NCI-H526 (cell line): ENCODE data around the gene AKT1S1.

Experiments
- DNase-seq, 2 experiments: peaks; one replicate each; lab custom pipeline; 2025; lab: John Stamatoyannopoulos, UW

The AKT1S1 gene

DNA sequence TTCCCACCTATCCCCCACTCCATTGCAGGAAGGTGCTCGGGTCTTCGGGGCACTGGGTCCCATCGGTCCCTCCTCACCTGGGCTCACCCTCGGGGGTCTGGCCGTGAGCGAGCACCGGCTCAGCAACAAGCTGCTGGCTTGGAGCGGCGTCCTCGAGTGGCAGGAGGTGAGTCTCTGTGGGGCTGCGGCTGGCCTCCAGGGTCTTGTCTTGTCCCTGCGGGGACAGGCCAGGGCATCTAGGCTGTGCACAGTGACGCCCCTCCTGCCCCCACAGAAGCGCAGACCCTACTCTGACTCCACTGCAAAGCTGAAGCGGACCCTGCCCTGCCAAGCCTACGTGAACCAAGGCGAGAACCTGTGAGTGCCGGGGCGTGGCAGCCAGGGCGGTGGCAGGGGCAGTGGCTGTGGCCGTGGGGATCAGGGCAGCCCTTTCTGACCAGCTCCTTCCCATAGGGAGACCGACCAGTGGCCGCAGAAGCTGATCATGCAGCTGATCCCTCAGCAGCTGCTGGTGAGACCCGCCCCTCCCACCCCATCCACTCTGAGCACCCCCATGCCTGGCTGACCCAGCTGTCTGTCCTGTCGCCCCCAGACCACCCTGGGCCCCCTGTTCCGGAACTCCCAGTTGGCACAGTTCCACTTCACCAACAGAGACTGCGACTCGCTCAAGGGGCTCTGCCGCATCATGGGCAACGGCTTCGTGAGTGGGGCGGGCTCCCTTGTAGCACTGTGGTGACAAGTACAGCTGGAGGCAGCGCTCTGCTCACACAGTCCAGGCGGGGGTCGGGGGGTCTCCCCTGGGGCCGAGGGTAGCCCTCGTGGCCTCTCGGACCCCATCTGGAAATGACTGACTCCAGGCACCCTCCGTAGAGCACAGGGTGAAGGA, 22.5 kb downstream of the AKT1S1 start:
- DNase-seq: no peak

- DNase-seq: no peak
These were observed 23.2 kb downstream of the AKT1S1 start for GRCh38 chr19:49853852-49854377.

GRCh38 chr19:49852631-49853126, 24.5 kb downstream of the AKT1S1 start:
- no peak for DNase-seq

GRCh38 chr19:49851456-49852259, 25.5 kb downstream of the AKT1S1 start:
- DNase-seq: peak in 1 of 2 experiments; percentile 64

DNA sequence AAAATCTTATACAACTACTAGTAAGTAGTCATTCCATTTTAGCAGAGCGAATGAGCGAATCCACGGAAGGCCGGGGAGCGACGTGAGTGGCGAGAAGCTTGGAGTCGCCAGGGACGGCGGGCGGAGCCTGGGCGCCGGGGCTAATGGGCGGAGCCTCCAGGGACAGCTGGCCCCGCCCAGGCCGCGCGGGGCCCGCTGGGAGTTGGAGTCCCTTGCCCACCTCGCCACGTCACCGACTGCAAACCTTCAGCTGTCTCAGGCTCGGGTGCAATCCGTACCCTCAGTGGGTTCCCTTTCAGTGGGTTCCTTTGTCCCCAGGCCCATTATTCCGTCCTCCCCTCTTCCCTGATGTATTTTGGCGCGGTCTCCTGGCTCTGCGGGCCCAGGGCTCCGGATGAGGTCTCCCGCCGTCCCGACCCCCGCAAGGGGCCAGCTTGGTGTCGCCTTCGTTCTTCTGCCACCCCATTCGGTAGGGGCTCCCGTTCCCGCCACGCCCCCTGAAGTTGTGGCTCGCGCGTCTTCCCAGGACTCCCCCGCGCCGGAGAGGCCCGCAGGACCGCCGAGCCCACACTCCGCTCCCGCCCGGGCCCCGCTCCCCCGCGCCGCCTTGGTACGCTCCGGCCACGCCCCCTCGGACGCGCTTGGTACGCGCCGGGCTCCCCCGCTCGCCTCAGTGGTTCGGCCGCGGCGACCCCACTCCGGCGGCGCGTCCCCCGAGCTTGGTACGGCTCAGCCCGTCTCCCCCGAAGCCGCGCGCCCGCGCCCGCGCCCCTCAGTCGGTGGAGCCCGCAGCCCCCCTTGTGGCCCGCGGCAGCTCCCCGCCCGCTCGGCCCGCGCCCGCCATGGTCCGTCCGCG, 26.4 kb downstream of the AKT1S1 start, which contains the start of gene PTOV1:
Gene PTOV1 (plus strand): TSS at position 673 of the 856 bp plus-strand sequence.
- DNase-seq: peak; percentile 86 to 95

- DNase-seq: no peak
These were observed 27.0 kb downstream of the AKT1S1 start for GRCh38 chr19:49850221-49850486.

GRCh38 chr19:49849433-49850220, 27.5 kb downstream of the AKT1S1 start:
- DNase-seq: no peak

DNA sequence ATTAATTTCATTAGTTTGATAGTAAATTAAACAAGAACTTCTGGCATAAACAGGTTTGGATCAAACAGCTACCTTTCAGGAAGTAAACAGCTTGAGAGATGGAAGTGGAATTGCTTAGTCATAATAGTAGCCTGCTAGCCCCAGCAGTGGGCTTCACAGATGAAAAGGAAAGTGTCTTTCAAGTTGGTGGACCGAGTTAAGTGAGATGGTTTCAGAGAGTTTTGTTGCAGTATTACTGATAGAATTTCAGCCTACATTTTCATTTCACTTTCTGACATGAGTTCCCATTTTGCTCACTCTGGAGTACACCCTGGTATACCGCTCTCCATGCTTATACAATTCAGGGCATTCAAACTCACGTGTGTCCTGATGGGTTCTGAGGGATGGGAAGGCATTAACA, 28.2 kb downstream of the AKT1S1 start:
- no peak for DNase-seq

GRCh38 chr19:49847731-49848696, 29.1 kb downstream of the AKT1S1 start:
- no peak for DNase-seq

DNA sequence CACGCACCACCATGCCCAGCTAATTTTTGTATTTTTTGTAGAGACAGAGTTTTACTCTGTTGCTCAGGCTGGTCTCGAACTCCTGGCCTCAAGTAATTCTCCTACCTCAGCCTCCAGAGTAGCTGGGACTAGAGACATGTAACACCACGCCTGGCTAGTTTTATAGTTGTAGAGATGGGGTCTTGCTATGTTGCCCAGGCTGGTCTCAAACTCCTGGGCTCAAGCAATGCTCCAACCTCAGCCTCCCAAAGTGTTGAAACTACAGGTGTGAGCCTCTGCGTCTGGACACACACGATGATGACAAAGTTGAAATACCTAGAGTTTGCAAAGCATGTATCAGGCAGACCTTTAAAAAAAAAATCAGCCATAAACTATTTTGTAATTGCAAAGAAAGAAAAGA, 30.7 kb downstream of the AKT1S1 start:
- DNase-seq: no peak

DNA sequence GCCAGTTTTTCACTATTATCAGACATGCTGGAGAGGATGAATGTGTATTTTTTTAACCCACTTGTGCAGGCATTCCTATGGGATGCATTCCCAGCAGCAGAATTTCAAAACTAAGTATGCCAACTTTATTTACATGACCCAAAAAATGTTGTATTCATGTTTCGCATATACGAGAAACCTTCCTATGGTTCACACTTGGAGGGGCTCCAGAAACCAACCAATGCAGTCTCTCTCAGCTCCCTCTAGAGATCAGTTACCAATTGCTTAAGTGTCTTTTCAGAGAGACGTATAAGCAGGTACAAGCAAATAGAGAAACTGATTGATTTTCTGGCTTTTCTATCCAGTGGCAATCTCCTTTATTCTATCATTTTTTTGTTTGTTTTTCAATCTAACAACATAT, 31.7 kb downstream of the AKT1S1 start:
- no peak for DNase-seq

DNA sequence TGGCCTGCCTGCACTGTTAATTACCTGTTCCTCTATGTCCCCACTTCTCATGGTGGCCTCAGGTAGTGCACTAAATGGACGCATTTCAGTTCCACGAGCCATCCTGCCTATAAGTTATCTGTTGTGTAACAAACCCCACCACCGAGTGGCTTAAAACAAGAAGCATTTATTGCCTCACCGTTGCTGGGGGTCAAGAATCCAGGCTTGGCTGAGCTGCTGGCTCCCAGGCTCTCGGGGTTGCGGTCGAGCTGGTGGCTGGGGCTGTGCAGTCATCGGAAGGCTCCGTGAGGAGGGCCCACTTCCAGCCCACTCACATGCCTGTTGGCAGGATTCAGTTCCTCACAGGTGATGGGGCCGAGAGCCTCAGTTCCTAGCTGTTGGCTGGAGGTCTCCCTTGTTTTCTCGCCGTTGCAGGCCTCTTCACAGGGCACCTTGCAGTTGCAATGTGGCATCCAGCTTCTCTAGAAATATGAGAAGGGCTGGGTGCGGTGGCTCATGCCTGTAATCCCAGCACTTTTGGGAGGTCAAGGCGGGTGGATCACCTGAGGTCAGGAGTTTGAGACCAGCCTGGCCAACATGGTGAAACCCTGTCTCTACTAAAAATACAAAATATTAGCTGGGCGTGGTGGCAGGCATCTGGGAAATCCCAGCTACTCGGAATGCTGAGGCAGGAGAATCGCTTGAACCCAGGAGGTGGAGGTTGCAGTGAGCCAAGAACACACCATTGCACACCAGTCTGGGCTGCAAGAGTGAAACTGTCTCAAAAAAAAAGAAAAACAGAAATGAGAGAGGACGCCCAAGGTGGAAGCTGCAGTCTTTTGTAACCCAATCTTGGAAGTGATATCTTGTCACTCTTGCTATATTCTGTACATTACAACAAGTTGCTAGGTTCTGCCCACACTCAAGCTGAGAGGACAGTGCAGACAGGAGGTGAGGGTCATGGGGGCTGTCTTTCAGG, 32.7 kb downstream of the AKT1S1 start:
- no peak for DNase-seq

DNA sequence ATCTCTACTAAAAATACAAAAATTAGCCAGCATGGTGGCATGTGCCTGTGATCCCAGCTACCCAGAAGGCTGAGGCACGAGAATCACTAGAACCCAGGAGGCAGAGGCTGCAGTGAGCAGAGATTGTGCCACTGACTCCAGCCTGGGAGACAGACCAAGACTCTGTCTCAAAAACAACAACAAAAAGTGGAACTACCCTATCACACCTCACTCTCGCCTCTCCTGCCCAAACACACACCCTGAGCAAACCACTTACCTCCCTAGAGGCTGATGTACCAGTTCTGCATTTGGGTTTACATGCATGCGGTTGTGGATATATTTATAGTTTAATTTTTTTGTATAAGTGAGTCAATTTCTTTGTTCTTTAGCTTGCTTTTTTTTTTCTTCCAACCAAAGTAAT, 33.9 kb downstream of the AKT1S1 start:
- no peak for DNase-seq

DNA sequence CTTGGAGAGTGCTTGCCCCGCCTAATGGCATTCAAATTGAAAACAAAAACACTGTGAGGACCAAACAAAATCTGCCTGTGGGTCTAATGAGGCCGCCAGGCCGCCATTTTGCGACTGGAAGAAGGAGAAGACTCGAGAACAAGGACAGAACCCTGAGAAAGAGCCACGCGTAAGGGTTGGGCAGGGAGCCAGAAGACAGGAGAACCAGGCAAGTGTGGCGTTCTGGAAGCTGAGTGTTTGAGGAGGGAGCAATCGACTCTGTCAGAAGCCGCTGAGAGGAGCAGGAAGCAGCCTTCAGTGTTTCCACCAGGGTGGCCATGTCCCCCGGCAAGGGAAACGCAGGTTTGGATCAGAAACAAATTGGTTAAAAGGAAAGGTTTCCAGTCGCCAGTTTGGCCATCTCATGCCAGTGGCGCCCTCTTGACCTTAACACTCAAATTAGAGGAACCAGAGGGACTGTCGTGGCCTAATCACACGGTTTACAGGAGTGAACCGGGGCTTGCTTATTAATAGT, 36.4 kb downstream of the AKT1S1 start:
- DNase-seq: no peak

DNA sequence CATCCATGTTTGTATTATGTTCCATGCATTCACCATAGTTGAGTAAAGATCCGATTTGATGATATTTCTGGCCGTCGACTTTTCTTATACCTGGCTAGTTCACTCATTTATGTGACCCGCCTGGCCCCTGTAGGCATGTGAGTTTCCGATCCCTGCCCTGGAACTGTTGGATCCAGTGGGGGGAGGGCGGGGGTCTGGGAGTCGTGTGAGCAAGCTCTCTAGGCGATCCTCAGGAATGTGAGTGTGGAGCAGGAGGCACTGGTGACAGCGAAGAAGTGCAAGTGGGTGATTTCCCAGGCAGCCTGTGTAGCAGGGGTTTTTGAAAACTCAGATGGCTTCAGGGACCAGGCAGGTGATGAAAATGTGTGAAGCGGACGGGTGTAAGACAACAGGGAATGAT, 36.8 kb downstream of the AKT1S1 start:
- no peak for DNase-seq

GRCh38 chr19:49839713-49840112, 37.4 kb downstream of the AKT1S1 start:
- DNase-seq: no peak

DNA sequence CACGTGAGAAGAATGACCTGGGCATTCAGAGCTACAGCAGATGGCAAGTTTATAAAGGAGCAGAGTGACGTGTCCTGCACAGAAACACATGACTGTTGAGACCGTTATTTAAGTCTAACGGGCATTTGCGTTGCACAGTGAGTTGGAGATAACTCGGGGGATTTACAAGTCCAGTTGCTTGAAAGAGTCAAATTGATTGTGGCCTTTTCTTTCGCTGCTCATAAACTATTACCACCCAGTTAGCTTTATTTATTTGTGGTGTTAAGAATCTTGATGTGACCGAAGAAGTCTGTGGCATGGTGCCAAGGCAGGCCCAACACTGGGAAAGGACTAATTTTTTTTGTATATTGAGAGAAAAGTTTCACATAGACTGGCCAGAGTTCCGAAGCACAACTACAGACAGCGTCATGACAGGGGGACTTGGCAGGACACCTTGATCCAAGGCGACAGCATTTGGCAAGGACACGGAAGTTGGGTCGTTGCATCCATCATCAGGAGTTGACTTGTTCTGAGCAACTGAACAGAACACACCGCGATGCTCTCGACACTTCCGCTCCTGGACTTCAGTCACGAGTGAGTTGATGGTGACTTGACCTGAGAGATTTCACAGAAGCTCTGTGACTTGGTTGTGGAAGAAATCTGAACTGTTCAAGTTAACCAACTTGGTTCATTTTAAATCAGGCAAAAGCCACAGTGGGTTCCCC, 38.1 kb downstream of the AKT1S1 start:
- no peak for DNase-seq

- DNase-seq: no peak
These were observed 39.7 kb downstream of the AKT1S1 start for GRCh38 chr19:49837425-49837824.
